Measurements from ENCODE around the gene RTF1.

RTF1 gene

DNA sequence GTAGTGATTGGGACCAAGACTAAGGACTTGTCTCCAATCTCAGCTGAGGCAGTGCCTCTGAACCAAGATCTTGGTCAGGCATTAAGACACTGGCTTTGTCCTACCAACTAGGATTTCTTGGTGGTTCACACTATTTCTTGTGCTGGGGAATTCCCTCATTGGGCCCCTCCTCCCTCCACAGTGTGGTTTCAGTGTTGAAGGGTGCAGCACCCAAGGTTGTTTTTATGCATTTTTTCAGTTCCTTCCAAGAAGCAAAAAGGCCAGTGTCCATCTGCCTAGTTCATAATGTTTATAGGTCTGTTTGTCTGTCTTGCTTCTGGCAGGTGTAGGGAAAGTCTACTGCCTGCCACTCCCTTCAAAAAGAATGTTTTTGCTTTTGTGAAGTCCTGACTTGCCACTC, 66.2 kb downstream of the RTF1 start:
- Histone ChIP-seq H3K9me2 (replicated peaks; ENCODE audit: control insufficient read depth, low read length) (no peaks in the 10 kb centered on the region), H3K79me2 (ENCODE audit: control insufficient read depth, low read length) (no peaks in the 10 kb centered on the region), H3F3A (ENCODE audit: control insufficient read depth, insufficient read depth) (no peaks in the 10 kb centered on the region), H4K20me1 (ENCODE audit: control insufficient read depth, insufficient read depth, low read depth, low read length) (no peaks in the 10 kb centered on the region), H3K27me3 (ENCODE audit: control insufficient read depth, low read length) (no peaks in the 10 kb centered on the region), H3K36me3 (ENCODE audit: control insufficient read depth, low read length) (peaks cover 36% of the 10 kb centered on the region), H3K9me3 (ENCODE audit: control insufficient read depth, insufficient read depth, low read length) (no peaks in the 10 kb centered on the region), H3K4me3 (ENCODE audit: low read length) (no peak overlapping the region), H3K27ac (ENCODE audit: low read depth, low read length) (no peak overlapping the region), H3K4me2 (ENCODE audit: low read length) (no peak overlapping the region), H3K4me1 (ENCODE audit: control insufficient read depth, low read length) (no peaks in the 10 kb centered on the region)
- TF ChIP-seq EZH2phosphoT487 (IDR thresholded peaks at IDR 0.05; ENCODE audit: borderline replicate concordance, low read length) = no peak
- TF ChIP-seq, protein P1, sequence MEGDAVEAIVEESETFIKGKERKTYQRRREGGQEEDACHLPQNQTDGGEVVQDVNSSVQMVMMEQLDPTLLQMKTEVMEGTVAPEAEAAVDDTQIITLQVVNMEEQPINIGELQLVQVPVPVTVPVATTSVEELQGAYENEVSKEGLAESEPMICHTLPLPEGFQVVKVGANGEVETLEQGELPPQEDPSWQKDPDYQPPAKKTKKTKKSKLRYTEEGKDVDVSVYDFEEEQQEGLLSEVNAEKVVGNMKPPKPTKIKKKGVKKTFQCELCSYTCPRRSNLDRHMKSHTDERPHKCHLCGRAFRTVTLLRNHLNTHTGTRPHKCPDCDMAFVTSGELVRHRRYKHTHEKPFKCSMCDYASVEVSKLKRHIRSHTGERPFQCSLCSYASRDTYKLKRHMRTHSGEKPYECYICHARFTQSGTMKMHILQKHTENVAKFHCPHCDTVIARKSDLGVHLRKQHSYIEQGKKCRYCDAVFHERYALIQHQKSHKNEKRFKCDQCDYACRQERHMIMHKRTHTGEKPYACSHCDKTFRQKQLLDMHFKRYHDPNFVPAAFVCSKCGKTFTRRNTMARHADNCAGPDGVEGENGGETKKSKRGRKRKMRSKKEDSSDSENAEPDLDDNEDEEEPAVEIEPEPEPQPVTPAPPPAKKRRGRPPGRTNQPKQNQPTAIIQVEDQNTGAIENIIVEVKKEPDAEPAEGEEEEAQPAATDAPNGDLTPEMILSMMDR (IDR thresholded peaks at IDR 0.05; ENCODE audit: low read depth, low read length, poor library complexity, severe bottlenecking) = no peak

DNA sequence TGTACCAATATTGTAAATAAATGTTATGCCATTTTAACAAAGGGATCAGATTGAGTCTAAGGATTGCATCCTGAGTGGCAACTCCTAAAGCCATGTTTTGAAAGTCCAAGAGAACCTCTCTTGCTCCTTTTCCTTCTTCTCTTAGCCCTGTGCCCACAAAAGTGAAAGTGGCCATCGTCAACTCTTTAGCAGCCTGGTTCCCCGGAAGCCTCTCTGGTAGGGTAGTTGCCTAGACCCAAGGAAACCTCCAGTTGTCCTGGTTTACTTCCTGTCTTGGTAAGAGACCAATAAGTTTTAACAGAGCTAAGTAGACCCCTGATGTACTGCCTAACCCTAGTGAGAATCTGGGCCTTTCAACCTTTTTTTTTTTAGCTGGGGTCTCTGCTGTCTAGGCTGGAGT, 66.6 kb downstream of the RTF1 start:
- Histone ChIP-seq H3K36me3 (ENCODE audit: control insufficient read depth, low read length) (peaks cover 34% of the 10 kb centered on the region), H4K20me1 (ENCODE audit: control insufficient read depth, insufficient read depth, low read depth, low read length) (no peaks in the 10 kb centered on the region), H3K4me2 (ENCODE audit: low read length) (no peak overlapping the region), H3K79me2 (ENCODE audit: control insufficient read depth, low read length) (no peaks in the 10 kb centered on the region), H3K27ac (ENCODE audit: low read depth, low read length) (no peak overlapping the region), H3K4me3 (ENCODE audit: low read length) (no peak overlapping the region), H3F3A (ENCODE audit: control insufficient read depth, insufficient read depth) (no peaks in the 10 kb centered on the region), H3K9me2 (replicated peaks; ENCODE audit: control insufficient read depth, low read length) (no peaks in the 10 kb centered on the region), H3K9me3 (ENCODE audit: control insufficient read depth, insufficient read depth, low read length) (no peaks in the 10 kb centered on the region), H3K27me3 (ENCODE audit: control insufficient read depth, low read length) (no peaks in the 10 kb centered on the region), H3K4me1 (ENCODE audit: control insufficient read depth, low read length) (no peaks in the 10 kb centered on the region)
- TF ChIP-seq, protein P1 (IDR thresholded peaks at IDR 0.05; ENCODE audit: low read depth, low read length, poor library complexity, severe bottlenecking) = no peak
- TF ChIP-seq EZH2phosphoT487 (IDR thresholded peaks at IDR 0.05; ENCODE audit: borderline replicate concordance, low read length) = no peak

DNA sequence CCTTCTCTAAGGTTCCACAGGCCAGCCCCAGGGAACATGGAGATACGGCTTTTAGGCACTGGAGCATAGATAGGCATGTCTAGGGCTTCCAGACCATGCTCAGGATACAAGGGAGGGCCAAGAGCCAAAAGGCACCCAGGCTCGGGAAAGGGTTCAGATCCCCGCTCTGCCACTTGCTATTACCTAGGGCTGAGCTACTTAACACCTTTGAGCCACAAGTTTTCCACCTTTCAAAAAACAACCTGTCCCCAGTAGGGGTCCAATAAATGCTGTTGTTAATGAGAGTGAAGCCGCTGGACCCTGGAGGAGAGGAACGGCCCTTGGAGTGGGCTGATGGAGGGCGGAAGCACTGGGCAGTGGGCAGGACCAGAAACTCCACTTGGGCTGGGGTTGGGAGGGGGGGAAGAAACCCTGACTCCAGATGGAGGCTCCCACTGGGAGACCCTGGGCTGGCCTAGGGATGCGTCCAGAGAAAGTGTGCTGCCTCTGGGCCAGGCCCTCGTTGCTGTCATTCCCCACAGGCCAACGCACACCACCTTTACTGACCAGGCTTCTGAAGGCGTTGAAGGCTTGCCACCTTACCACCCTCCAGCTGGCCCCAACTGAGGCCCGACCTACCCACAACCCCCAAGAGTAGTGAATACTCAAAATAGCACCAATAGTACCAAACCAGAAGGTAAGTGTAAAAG, 68.2 kb downstream of the RTF1 start:
- no peaks in the 10 kb centered on the region for H4K20me1 ChIP-seq (ENCODE audit: control insufficient read depth, insufficient read depth, low read depth, low read length)
- no peak overlapping the region for H3K4me2 ChIP-seq (ENCODE audit: low read length)
- H3K36me3 ChIP-seq (ENCODE audit: control insufficient read depth, low read length) = peaks cover 19% of the 10 kb centered on the region
- H3K9me3 ChIP-seq (ENCODE audit: control insufficient read depth, insufficient read depth, low read length) = no peaks in the 10 kb centered on the region
- H3K27ac ChIP-seq (ENCODE audit: low read depth, low read length) = no peak overlapping the region
- H3K4me1 ChIP-seq (ENCODE audit: control insufficient read depth, low read length) = no peaks in the 10 kb centered on the region
- H3K27me3 ChIP-seq (ENCODE audit: control insufficient read depth, low read length) = no peaks in the 10 kb centered on the region
- no peaks in the 10 kb centered on the region for H3K79me2 ChIP-seq (ENCODE audit: control insufficient read depth, low read length)
- no peaks in the 10 kb centered on the region for H3K9me2 ChIP-seq (replicated peaks; ENCODE audit: control insufficient read depth, low read length)
- no peak for TF ChIP-seq EZH2phosphoT487 (IDR thresholded peaks at IDR 0.05; ENCODE audit: borderline replicate concordance, low read length)
- TF ChIP-seq, protein P1 (IDR thresholded peaks at IDR 0.05; ENCODE audit: low read depth, low read length, poor library complexity, severe bottlenecking) = no peak
- H3K4me3 ChIP-seq (ENCODE audit: low read length) = no peak overlapping the region
- no peaks in the 10 kb centered on the region for H3F3A ChIP-seq (ENCODE audit: control insufficient read depth, insufficient read depth)

Data from DOHH2 (cell line).